ENCODE measurements around the gene DALRD3.

DNA sequence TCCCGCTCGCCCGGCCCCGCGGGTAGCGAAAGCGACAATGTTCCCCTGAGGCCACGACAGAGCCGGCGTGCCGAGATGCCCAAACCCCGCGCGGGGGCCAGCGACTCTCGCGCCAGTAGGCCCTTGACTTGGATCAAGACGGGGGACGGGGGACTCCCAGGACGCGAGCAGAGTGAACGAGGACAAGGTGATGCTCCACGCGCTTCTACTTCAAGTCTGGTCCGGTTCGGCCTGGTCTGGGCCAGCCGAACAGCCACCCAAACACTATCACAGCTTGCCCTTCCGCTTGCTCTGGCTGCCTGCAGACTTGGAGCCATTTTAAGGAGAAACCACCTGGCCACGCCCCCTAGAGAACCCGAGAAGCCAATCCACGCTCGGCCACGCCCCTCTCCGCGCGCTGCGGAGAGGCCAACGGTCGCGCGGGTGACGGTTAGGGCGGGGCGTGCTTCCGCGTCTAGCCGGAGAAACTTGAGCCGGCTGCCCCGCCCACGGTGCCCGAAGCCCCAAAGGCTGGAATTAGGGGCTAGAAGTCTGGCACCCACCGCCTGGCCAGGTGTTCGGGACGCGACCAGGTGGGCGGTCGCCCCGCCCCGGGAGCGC is 2.9 kb upstream of the DALRD3 start:
- TF ChIP-seq, protein P1, sequence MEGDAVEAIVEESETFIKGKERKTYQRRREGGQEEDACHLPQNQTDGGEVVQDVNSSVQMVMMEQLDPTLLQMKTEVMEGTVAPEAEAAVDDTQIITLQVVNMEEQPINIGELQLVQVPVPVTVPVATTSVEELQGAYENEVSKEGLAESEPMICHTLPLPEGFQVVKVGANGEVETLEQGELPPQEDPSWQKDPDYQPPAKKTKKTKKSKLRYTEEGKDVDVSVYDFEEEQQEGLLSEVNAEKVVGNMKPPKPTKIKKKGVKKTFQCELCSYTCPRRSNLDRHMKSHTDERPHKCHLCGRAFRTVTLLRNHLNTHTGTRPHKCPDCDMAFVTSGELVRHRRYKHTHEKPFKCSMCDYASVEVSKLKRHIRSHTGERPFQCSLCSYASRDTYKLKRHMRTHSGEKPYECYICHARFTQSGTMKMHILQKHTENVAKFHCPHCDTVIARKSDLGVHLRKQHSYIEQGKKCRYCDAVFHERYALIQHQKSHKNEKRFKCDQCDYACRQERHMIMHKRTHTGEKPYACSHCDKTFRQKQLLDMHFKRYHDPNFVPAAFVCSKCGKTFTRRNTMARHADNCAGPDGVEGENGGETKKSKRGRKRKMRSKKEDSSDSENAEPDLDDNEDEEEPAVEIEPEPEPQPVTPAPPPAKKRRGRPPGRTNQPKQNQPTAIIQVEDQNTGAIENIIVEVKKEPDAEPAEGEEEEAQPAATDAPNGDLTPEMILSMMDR (IDR thresholded peaks at IDR 0.05), result no peak
- no peak for TF ChIP-seq EP300 (IDR thresholded peaks at IDR 0.05)

Measured in stomach (tissue), 4 donors.